Thoracic aorta (tissue), 2 donors: ENCODE results near the gene COL18A1. TPM values are rescaled to one million over a fixed set of nuclear protein-coding genes. Genes with fewer than 3 reads are reported as not detected.
A peak's percentile ranks its signal among the peaks of the same experiment; 100 is the strongest.

ENCODE experiments used
- ATAC-seq: fragments of 150-250 bp; one replicate; pipeline ENCODE4 v1.8.0; 2017; ENCODE audit warnings: low read depth; ENCODE audit not compliant: insufficient number of reproducible peaks, low FRiP score
- DNase-seq: peaks from one replicate; pipeline ENCODE4 v3.0.0-alpha.2; 2020; ENCODE audit warnings: low spot score
- H3K27ac ChIP-seq, 2 donors: fragments of 200-600 bp; sonication (generic); 1 replicate in 1 of 2; 2 replicates in 1 of 2; pipeline ENCODE4 v1.5.1; 2016; ENCODE audit warnings: mild to moderate bottlenecking in 2 of 2, moderate library complexity in 2 of 2
- H3K27me3 ChIP-seq: fragments of 200-600 bp; sonication (generic); replicated peaks from 2 replicates; pipeline ENCODE4 v1.6.0; 2016; ENCODE audit warnings: mild to moderate bottlenecking; ENCODE audit not compliant: insufficient read depth
- H3K36me3 ChIP-seq: fragments of 200-600 bp; sonication (generic); one replicate; pipeline ENCODE4 v1.5.1; 2016
- H3K4me1 ChIP-seq, 2 donors: fragments of 200-600 bp; sonication (generic); 1 replicate in 1 of 2; 2 replicates in 1 of 2; pipeline versions ENCODE4 v1.5.1 to v1.6.0; 2016; ENCODE audit warnings: low read depth in 2 of 2, mild to moderate bottlenecking in 1 of 2; ENCODE audit not compliant: control insufficient read depth in 1 of 2
- H3K4me3 ChIP-seq: fragments of 200-600 bp; sonication (generic); 2 replicates; pipeline ENCODE4 v1.5.1; 2016; ENCODE audit warnings: mild to moderate bottlenecking
- H3K9me3 ChIP-seq: fragments of 200-600 bp; sonication (generic); 2 replicates; pipeline ENCODE4 v1.5.1; 2016
- CTCF ChIP-seq: fragments of 200-600 bp; sonication (generic); IDR thresholded peaks from one replicate; pipeline ENCODE4 v1.5.1; 2019; ENCODE audit warnings: antibody characterized with exemption
- total RNA-seq, 2 donors: library from RNA; depleted of rRNA; stranded (reverse); fragments of >200 nt; gene quantifications; one replicate each; pipeline versions ENCODE4 v1.1.0 to v1.2.3, GENCODE V29; 2016

The COL18A1 gene
- total RNA-seq, 2 donors from 2014 or later, result 507 to 811 TPM

DNA sequence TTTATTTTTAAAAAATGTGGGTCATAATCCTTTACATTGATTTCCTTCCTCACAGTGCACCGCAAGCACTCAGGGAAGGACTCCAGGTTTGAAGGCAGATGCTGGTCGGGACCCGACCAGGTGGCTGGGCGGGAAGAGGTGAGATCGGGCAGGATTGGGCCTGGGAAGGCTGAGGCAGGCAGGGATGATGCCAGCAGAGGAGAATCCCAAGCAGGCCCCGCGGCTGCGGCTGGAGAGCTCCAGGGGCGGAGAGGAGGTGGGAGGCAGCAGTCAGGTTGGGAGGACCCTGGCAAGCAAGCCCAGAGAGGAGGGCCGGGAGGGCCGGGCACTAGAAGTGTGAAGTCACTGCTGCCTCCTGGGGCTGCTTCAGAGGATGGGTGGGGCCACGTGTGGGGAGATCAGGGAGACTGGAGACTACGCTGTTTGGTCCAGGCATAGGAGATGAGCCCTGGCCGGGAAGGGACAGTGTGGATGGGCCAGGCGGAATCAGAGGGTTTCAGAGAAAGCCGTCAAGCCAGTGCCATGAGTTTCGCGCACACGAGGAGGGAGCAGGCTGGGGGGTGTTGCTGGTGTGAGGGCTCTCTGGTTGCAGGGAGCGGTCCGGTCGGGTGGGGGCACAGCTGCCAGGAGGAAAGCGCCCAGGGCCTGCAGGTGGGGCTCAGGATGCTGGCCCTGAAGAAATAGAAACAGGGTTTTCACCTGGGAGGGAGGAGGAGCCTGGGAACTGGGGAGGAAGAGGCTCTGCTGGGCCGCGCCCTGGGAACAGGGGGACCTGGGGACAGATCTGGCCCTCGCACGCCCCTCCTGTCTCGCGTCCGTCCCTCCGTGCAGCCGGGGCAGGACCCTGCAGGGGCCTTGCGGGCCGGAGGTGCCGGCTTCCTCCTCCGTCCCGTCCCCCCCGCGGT is 888 bp upstream of the COL18A1 start:
- DNase-seq (peak; percentile 58), ATAC-seq (no peak)
- no peaks in the 10 kb centered on the region for H3K36me3 ChIP-seq
- H3K27ac ChIP-seq, result peak overlapping the region; percentile 78 to 89
- no peak for TF ChIP-seq CTCF
- peak overlapping the region; percentile 80 for H3K4me3 ChIP-seq
- peaks cover 11 to 43% of the 10 kb centered on the region in 2 donors for H3K4me1 ChIP-seq
- H3K9me3 ChIP-seq, result peaks cover 6% of the 10 kb centered on the region
- no peaks in the 10 kb centered on the region for H3K27me3 ChIP-seq

- H3K36me3 ChIP-seq, result no peaks in the 10 kb centered on the region
- H3K27ac ChIP-seq, result peak overlapping the region; percentile 82 to 86
- H3K4me1 ChIP-seq, result peaks cover 22 to 55% of the 10 kb centered on the region in 2 donors
- no peaks in the 10 kb centered on the region for H3K27me3 ChIP-seq
- TF ChIP-seq CTCF, result no peak
- ATAC-seq (peak; percentile 48), DNase-seq (no peak)
- peak overlapping the region; percentile 80 for H3K4me3 ChIP-seq
- peaks cover 6% of the 10 kb centered on the region for H3K9me3 ChIP-seq
Measured at GRCh38 chr21:45405271-45405818, 380 bp downstream of the COL18A1 start.

- Histone ChIP-seq H3K9me3 (peaks cover 5% of the 10 kb centered on the region), H3K27ac (peak overlapping the region; percentile 82 to 86), H3K27me3 (no peaks in the 10 kb centered on the region), H3K4me1 (peaks cover 22 to 63% of the 10 kb centered on the region in 2 donors), H3K4me3 (peak overlapping the region; percentile 80), H3K36me3 (no peaks in the 10 kb centered on the region)
- no peak for ATAC-seq
- TF ChIP-seq CTCF, result no peak
- no peak for DNase-seq
Measured at GRCh38 chr21:45405819-45406762, 1.1 kb downstream of the COL18A1 start.

DNA sequence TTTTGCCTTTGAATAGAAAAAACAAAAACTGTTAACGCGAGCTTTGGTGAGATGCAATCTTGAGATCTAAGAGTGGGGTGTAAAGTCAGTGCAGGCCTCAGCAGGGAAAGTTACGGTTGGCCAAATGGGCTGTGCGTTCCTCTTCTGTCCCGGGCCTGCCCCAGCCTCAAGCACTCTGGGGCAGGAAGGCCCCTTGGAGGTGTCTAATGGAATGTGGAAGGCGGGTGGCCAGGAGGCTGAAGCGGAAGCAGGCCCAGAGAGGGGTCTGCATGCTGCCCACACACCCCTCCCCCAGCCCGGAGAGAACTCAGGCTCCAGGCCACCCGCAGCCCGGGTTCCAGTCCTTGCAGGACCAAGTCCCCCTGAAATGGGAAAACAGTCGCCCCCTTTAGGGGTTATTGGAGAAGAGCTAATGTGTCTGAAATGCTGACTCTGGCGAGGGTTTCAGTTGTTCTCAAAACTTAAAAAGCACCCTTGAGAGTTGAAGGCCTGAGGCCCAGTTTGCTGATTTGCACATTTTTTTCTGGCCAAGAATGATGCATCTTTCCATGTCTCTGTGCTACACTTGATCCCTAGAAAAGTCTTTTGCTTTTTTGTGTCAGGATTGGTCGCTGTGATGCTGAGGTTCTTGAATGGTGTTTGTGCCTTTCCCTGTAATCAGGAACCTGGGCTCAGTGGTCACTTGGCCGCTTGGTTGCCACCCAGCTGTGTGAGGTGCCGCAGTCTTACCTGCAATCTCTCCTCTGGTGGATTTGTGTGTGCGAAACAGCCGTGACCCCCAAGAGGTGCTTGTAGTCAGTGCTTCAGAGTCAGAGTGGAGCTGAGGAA is 2.0 kb downstream of the COL18A1 start:
- H3K9me3 ChIP-seq, result no peaks in the 10 kb centered on the region
- ATAC-seq, result no peak
- no peaks in the 10 kb centered on the region for H3K27me3 ChIP-seq
- H3K36me3 ChIP-seq, result no peaks in the 10 kb centered on the region
- H3K27ac ChIP-seq, result peak overlapping the region; percentile 82 to 86
- H3K4me3 ChIP-seq, result peak overlapping the region; percentile 80
- no peak for DNase-seq
- no peak for TF ChIP-seq CTCF
- peaks cover 22 to 66% of the 10 kb centered on the region in 2 donors for H3K4me1 ChIP-seq
